SK-N-SH (cell line): Measurements from ENCODE around the gene RAB34. TPM values are rescaled to one million over a fixed set of nuclear protein-coding genes. Genes with fewer than 3 reads are reported as not detected.

Source experiments
- CTCF ChIA-PET: fragments of 300-600, 350-600 bp; formaldehyde crosslinking; extraction: SDS; loops from one replicate; lab custom pipeline; 2021; lab: Yijun Ruan, JAX
- POLR2A ChIA-PET: fragments of 350-600 bp; sonication (Branson Sonifier 250); formaldehyde crosslinking; extraction: SDS; loops from one replicate; lab custom pipeline; 2020; ENCODE audit warnings: antibody characterized with exemption, inconsistent platforms; lab: Yijun Ruan, JAX
- DNase-seq: peaks from one replicate; pipeline ENCODE4 v3.0.0; 2012
- H2AFZ ChIP-seq: fragments of 200-600 bp; sonication (generic); 2 replicates; pipeline ENCODE4 v1.8.1; 2016; ENCODE audit warnings: antibody characterized with exemption, mild to moderate bottlenecking, low read depth
- H3F3A ChIP-seq: fragments of 200-600 bp; sonication (generic); replicated peaks from 2 replicates; pipeline ENCODE3; 2016; ENCODE audit warnings: antibody characterized with exemption, mild to moderate bottlenecking; ENCODE audit not compliant: insufficient read depth
- H3K27ac ChIP-seq, 2 experiments: fragments of 200-500 bp in 1 of 2; fragments of 200-600 bp in 1 of 2; sonication (Bioruptor generic) in 1 of 2; sonication (generic), shearing (Covaris generic) in 1 of 2; 2 replicates each; pipeline versions ENCODE4 v1.5.1 to v1.6.1; 2014 to 2016; ENCODE audit warnings: low read depth in 2 of 2, inconsistent platforms in 1 of 2, low read length in 1 of 2, mild to moderate bottlenecking in 1 of 2, mixed read lengths in 1 of 2
- H3K27me3 ChIP-seq: fragments of 200-600 bp; sonication (generic), shearing (Covaris generic); 2 replicates; pipeline ENCODE4 v1.6.1; 2016; ENCODE audit warnings: mixed run types; ENCODE audit not compliant: insufficient read depth
- H3K36me3 ChIP-seq, 2 experiments: fragments of 200-500 bp in 1 of 2; fragments of 200-600 bp in 1 of 2; sonication (Bioruptor generic) in 1 of 2; sonication (generic) in 1 of 2; replicated peaks in 1 of 2; 2 replicates each; pipeline versions ENCODE3 to v1.5.1; 2014 to 2016; ENCODE audit warnings: low read length in 1 of 2, mild to moderate bottlenecking in 1 of 2; ENCODE audit not compliant: insufficient read depth in 2 of 2, control insufficient read depth in 1 of 2
- H3K4me1 ChIP-seq, 2 experiments: fragments of 200-500 bp in 1 of 2; fragments of 200-600 bp in 1 of 2; sonication (Bioruptor generic) in 1 of 2; sonication (generic), shearing (Covaris generic) in 1 of 2; 2 replicates each; pipeline versions ENCODE4 v1.5.1 to v1.6.1; 2014 to 2016; ENCODE audit warnings: low read depth in 1 of 2, low read length in 1 of 2, mixed run types in 1 of 2; ENCODE audit not compliant: insufficient read depth in 2 of 2, control insufficient read depth in 1 of 2
- H3K4me2 ChIP-seq: fragments of 200-600 bp; sonication (generic), shearing (Covaris generic); 2 replicates; pipeline ENCODE4 v1.6.1; 2017; ENCODE audit warnings: mixed run types
- H3K4me3 ChIP-seq, 2 experiments: fragments of 200-500 bp in 1 of 2; fragments of 200-600 bp in 1 of 2; sonication (Bioruptor generic) in 1 of 2; sonication (generic), shearing (Covaris generic) in 1 of 2; 2 replicates each; pipeline versions ENCODE4 v1.5.1 to v1.8.1; 2014 to 2016; ENCODE audit warnings: low read depth in 2 of 2, inconsistent platforms in 1 of 2, low read length in 1 of 2, mild to moderate bottlenecking in 1 of 2, mixed read lengths in 1 of 2, moderate library complexity in 1 of 2
- H3K79me2 ChIP-seq: fragments of 200-600 bp; sonication (generic); 2 replicates; pipeline ENCODE4 v1.8.1; 2017; ENCODE audit warnings: mild to moderate bottlenecking; ENCODE audit not compliant: insufficient read depth
- H3K9ac ChIP-seq: fragments of 200-600 bp; sonication (generic); 2 replicates; pipeline ENCODE4 v1.6.1; 2017; ENCODE audit warnings: mixed run types
- H3K9me2 ChIP-seq: fragments of 200-600 bp; sonication (generic); 2 replicates; pipeline ENCODE4 v1.6.1; 2017; ENCODE audit warnings: mixed run types
- H3K9me3 ChIP-seq: fragments of 200-600 bp; sonication (generic); 2 replicates; pipeline ENCODE4 v1.6.1; 2017; ENCODE audit warnings: mixed run types, mild to moderate bottlenecking, moderate library complexity
- H4K20me1 ChIP-seq: fragments of 200-600 bp; sonication (generic); 2 replicates; pipeline ENCODE4 v1.6.1; 2017; ENCODE audit warnings: mild to moderate bottlenecking, mixed run types; ENCODE audit not compliant: insufficient read depth
- EP300 ChIP-seq, 2 experiments: IDR thresholded peaks; 2 replicates each; pipeline versions ENCODE4 v1.4.0 to v1.6.1; 2012; ENCODE audit warnings: borderline replicate concordance in 1 of 2, low read depth in 1 of 2, low read length in 1 of 2
- FOXJ3 ChIP-seq: sonication (generic); formaldehyde crosslinking; IDR thresholded peaks from 2 replicates; pipeline ENCODE4 v1.5.1; 2020; ENCODE audit warnings: mild to moderate bottlenecking, missing genetic modification reagents
- JUND ChIP-seq: IDR thresholded peaks from 2 replicates; pipeline ENCODE4 v1.4.0; 2012
- MXI1 ChIP-seq: IDR thresholded peaks from 2 replicates; pipeline ENCODE4 v1.6.1; 2012; ENCODE audit warnings: mild to moderate bottlenecking, low read depth, low read length, improper control_type of control experiment
- NRF1 ChIP-seq: IDR thresholded peaks from 2 replicates; pipeline ENCODE4 v1.6.1; 2012; ENCODE audit warnings: low read depth, mild to moderate bottlenecking, low read length
- POLR2AphosphoS5 ChIP-seq: IDR thresholded peaks from 2 replicates; pipeline ENCODE4 v1.6.1; 2012; ENCODE audit warnings: low read depth, low read length
- RAD21 ChIP-seq: IDR thresholded peaks from 2 replicates; pipeline ENCODE4 v1.6.1; 2012; ENCODE audit warnings: mild to moderate bottlenecking, low read length
- RCOR1 ChIP-seq: fragments of 150-350 bp; IDR thresholded peaks from 2 replicates; pipeline ENCODE4 v1.6.1; 2017; ENCODE audit warnings: antibody characterized with exemption, low read length
- RXRA ChIP-seq: IDR thresholded peaks from 2 replicates; pipeline ENCODE4 v1.4.0; 2012; ENCODE audit warnings: low read depth, mild to moderate bottlenecking, borderline replicate concordance
- TAF1 ChIP-seq: IDR thresholded peaks from 2 replicates; pipeline ENCODE4 v1.6.1; 2012; ENCODE audit warnings: low read depth, mild to moderate bottlenecking, low read length, moderate library complexity, borderline replicate concordance
- TCF12 ChIP-seq: IDR thresholded peaks from 2 replicates; pipeline ENCODE4 v1.4.0; 2012
- TEAD4 ChIP-seq: IDR thresholded peaks from 2 replicates; pipeline ENCODE4 v1.4.0; 2012; ENCODE audit warnings: mild to moderate bottlenecking, borderline replicate concordance; ENCODE audit not compliant: insufficient read depth
- USF1 ChIP-seq: IDR thresholded peaks from 2 replicates; pipeline ENCODE4 v1.4.0; 2012; ENCODE audit warnings: low read depth, borderline replicate concordance
- USF2 ChIP-seq: fragments of 150-350 bp; IDR thresholded peaks from 2 replicates; pipeline ENCODE4 v1.6.1; 2017; ENCODE audit warnings: antibody characterized with exemption, low read length, low read depth, borderline replicate concordance
- WGBS: methylation state at CpG from one replicate; pipeline ENCODE4 v1.1.6; 2017; ENCODE audit warnings: low lambda C conversion rate; 5-methylcytosine and 5-hydroxymethylcytosine counted together
- polyA plus RNA-seq, 3 experiments: library from polyadenylated mRNA; depleted of rRNA; stranded (reverse); fragments of >200 nt; gene quantifications; 2 replicates each; pipeline ENCODE4 v1.2.3, GENCODE V29; 2012
- TF ChIP-seq, protein P1 (sequence below): IDR thresholded peaks from 2 replicates; pipeline ENCODE4; 2012
- TF ChIP-seq, protein P2 (sequence below): fragments of 200-600 bp; sonication (generic); IDR thresholded peaks from 2 replicates; pipeline ENCODE4 v1.6.1; 2017; ENCODE audit warnings: antibody characterized with exemption, mild to moderate bottlenecking, moderate library complexity

The RAB34 gene
- polyA plus RNA-seq, 1 of the 3 experiments (the other 2 are of a cell fraction): 0.18 TPM

GRCh38 chr17:28738680-28739384 is 21.2 kb upstream of the RAB34 start (continued):
- no peak for TF ChIP-seq POLR2AphosphoS5

DNA sequence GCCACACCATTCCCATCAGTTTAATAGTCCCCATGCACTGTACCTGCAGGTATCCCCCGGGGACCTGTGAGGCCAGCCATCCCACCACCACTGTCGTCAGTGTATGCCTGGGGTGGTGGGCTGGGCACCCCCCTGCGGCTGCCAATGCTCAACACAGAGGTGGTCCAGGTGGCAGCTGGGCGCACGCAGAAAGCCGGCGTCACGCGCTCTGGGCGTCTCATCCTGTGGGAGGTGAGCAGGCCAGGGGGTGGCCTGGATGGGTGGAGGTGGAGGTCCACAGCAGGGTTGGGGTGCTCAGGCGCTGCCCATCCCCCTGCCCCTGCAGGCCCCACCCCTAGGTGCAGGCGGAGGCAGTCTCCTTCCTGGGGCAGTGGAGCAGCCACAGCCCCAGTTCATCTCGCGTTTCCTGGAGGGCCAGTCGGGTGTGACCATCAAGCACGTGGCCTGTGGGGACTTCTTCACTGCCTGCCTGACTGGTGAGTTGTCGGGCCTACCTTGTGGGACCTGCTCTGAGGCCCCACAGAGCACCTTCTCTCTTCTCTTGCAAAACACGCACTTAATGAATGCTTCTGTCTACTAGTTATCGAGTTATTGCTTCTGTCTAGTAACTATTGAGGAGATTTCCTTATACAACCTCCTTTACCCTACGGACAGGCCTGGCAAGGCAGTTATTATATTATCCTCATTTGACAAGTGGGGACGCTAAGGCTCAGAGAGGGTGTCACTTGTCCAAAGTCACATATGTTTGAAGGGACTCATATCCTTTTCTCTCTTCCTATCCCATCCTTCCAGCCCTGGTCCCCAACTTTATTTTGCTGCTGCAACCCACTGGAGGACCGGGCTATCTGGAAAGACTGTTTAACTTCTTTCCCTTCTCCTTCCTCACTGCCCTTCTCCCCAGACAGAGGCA is 20.4 kb upstream of the RAB34 start:
- H3K27ac ChIP-seq: no peak overlapping the region
- no peak overlapping the region for H2AFZ ChIP-seq
- peaks cover 14% of the 10 kb centered on the region for H3F3A ChIP-seq
- no peak overlapping the region for H3K4me2 ChIP-seq
- no peaks in the 10 kb centered on the region for H3K9me3 ChIP-seq
- no peak overlapping the region for H3K9ac ChIP-seq
- H3K79me2 ChIP-seq: peaks cover 4% of the 10 kb centered on the region; the same call in 1 of the 2 replicates
- 94% methylated on average over 12 of the region's 22 CpGs for WGBS
- H4K20me1 ChIP-seq: no peaks in the 10 kb centered on the region
- H3K4me3 ChIP-seq: no peak overlapping the region
- TF ChIP-seq RCOR1 (no peak), USF1 (no peak), TAF1 (no peak)
- TF ChIP-seq, protein P1, sequence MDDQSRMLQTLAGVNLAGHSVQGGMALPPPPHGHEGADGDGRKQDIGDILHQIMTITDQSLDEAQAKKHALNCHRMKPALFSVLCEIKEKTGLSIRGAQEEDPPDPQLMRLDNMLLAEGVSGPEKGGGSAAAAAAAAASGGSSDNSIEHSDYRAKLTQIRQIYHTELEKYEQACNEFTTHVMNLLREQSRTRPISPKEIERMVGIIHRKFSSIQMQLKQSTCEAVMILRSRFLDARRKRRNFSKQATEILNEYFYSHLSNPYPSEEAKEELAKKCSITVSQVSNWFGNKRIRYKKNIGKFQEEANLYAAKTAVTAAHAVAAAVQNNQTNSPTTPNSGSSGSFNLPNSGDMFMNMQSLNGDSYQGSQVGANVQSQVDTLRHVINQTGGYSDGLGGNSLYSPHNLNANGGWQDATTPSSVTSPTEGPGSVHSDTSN: no peak
- H3K27me3 ChIP-seq: no peaks in the 10 kb centered on the region
- ChIA-PET POLR2A (no interaction called here), CTCF (interaction anchor here (1.2 to 20.4 kb wide), 2 partner anchors 12 to 14 kb away, joined by 3 to 612 read pairs; partner anchors contain the start of genes NEK8, RPL23A and TLCD1)
- H3K36me3 ChIP-seq: no peaks in the 10 kb centered on the region
- peaks cover 6 to 18% of the 10 kb centered on the region in 2 experiments; a peak in 2 of 4 replicates for H3K4me1 ChIP-seq
- DNase-seq: no peak
- no peaks in the 10 kb centered on the region for H3K9me2 ChIP-seq

DNA sequence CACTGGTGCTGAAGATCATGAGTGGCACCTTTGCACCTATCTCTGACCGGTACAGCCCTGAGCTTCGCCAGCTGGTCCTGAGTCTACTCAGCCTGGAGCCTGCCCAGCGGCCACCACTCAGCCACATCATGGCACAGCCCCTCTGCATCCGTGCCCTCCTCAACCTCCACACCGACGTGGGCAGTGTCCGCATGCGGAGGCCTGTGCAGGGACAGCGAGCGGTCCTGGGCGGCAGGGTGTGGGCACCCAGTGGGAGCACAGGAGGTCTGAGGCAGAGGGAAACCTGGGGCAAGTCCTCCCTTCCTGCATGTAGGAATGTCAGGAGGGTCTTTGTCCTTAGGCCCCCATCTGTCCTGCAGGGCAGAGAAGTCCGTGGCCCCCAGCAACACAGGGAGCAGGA is 19.6 kb upstream of the RAB34 start:
- H3K4me1 ChIP-seq: peaks cover under 1 to 15% of the 10 kb centered on the region in 2 experiments; a peak in 2 of 4 replicates
- no peak overlapping the region for H2AFZ ChIP-seq
- H4K20me1 ChIP-seq: no peaks in the 10 kb centered on the region
- H3K4me2 ChIP-seq: no peak overlapping the region
- H3K27ac ChIP-seq: no peak overlapping the region
- DNase-seq: no peak
- ChIA-PET CTCF (no interaction called here), POLR2A (no interaction called here)
- no peak overlapping the region for H3K4me3 ChIP-seq
- no peaks in the 10 kb centered on the region for H3K36me3 ChIP-seq
- H3K27me3 ChIP-seq: no peaks in the 10 kb centered on the region
- 92% methylated on average over 11 of the region's 12 CpGs for WGBS
- no peak overlapping the region for H3K9ac ChIP-seq
- H3K9me2 ChIP-seq: no peaks in the 10 kb centered on the region
- H3F3A ChIP-seq: peaks cover 7% of the 10 kb centered on the region
- H3K9me3 ChIP-seq: no peaks in the 10 kb centered on the region
- peaks cover 4% of the 10 kb centered on the region; the same call in 1 of the 2 replicates for H3K79me2 ChIP-seq
- TF ChIP-seq EP300 (IDR thresholded peaks at IDR 0.05; ENCODE audit: borderline replicate concordance in 1 of 2, low read depth in 1 of 2, low read length in 1 of 2): no peak
- no peak for TF ChIP-seq RAD21
- TF ChIP-seq RXRA: no peak
- TF ChIP-seq, protein P1: no peak
- no peak for TF ChIP-seq TEAD4
- TF ChIP-seq, protein P2, sequence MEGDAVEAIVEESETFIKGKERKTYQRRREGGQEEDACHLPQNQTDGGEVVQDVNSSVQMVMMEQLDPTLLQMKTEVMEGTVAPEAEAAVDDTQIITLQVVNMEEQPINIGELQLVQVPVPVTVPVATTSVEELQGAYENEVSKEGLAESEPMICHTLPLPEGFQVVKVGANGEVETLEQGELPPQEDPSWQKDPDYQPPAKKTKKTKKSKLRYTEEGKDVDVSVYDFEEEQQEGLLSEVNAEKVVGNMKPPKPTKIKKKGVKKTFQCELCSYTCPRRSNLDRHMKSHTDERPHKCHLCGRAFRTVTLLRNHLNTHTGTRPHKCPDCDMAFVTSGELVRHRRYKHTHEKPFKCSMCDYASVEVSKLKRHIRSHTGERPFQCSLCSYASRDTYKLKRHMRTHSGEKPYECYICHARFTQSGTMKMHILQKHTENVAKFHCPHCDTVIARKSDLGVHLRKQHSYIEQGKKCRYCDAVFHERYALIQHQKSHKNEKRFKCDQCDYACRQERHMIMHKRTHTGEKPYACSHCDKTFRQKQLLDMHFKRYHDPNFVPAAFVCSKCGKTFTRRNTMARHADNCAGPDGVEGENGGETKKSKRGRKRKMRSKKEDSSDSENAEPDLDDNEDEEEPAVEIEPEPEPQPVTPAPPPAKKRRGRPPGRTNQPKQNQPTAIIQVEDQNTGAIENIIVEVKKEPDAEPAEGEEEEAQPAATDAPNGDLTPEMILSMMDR: no peak
- no peak for TF ChIP-seq USF2
- TF ChIP-seq RCOR1: no peak
- no peak for TF ChIP-seq NRF1
- no peak for TF ChIP-seq TCF12
- TF ChIP-seq FOXJ3 (CRISPR knock-in tag): no peak
- TF ChIP-seq USF1: no peak
- TF ChIP-seq JUND: no peak
- TF ChIP-seq MXI1: no peak
